GM12878 (cell line): ENCODE results near the gene C16orf95. TPM values are rescaled to one million over a fixed set of nuclear protein-coding genes. Genes with fewer than 3 reads are reported as not detected.

Experiments used
- ATAC-seq: fragments of 200-7000 bp; cut with Tn5 transposase; 3 replicates; pipeline ENCODE4 v1.9.1; 2020; ENCODE audit warnings: mild to moderate bottlenecking, moderate library complexity
- BruUV-seq: library from RNA; stranded (reverse); fragments of 400-500 nt; replicated peaks from 2 replicates; lab custom pipeline; 2021; lab: Mats Ljungman, UMichigan
- CTCF ChIA-PET: fragments of 300-600 bp; sonication (Branson Sonifier 250); formaldehyde crosslinking; extraction: SDS; loops from one replicate; lab custom pipeline; 2021; ENCODE audit warnings: inconsistent platforms; lab: Yijun Ruan, JAX
- POLR2A ChIA-PET: fragments of 350-600 bp; formaldehyde crosslinking; extraction: SDS; loops from one replicate; lab custom pipeline; 2021; ENCODE audit warnings: inconsistent platforms; lab: Charles Lee
- RAD21 ChIA-PET: fragments of 300-600 bp; sonication (Branson Sonifier 250); formaldehyde crosslinking; loops from one replicate; lab custom pipeline; 2023; ENCODE audit warnings: antibody characterized with exemption; ENCODE audit not compliant: unreplicated experiment; lab: Charles Lee
- SMC1A ChIA-PET: fragments of 300-600 bp; sonication (Branson Sonifier 250); formaldehyde crosslinking; loops from one replicate; lab custom pipeline; 2023; ENCODE audit not compliant: unreplicated experiment, uncharacterized antibody; lab: Charles Lee
- DNase-seq: peaks from one replicate; pipeline ENCODE4 v3.0.0-alpha.2; 2011; ENCODE audit warnings: low read depth, low spot score
- FAIRE-seq: peaks from 3 replicates; lab custom pipeline; 2011; peaks lifted over from hg19 to GRCh38; lab: Jason Lieb, UNC
- H2AFZ ChIP-seq: 2 replicates; pipeline ENCODE4 v1.6.0; 2011; ENCODE audit warnings: low read depth, low read length, control low read depth; ENCODE audit not compliant: control insufficient read depth
- H3K27ac ChIP-seq: 2 replicates; pipeline ENCODE4 v1.5.1; 2011; ENCODE audit warnings: control low read depth; ENCODE audit not compliant: control insufficient read depth, insufficient read depth
- H3K27me3 ChIP-seq, 2 experiments: replicated peaks in 1 of 2; 2 replicates each; pipeline versions ENCODE4 v1.6.0 to v1.6.1; 2011; ENCODE audit warnings: low read length in 1 of 2; ENCODE audit not compliant: control insufficient read depth in 2 of 2, insufficient read depth in 2 of 2
- H3K36me3 ChIP-seq, 2 experiments: 2 replicates each; pipeline ENCODE4 v1.5.1; 2011; ENCODE audit warnings: low read length in 1 of 2; ENCODE audit not compliant: control insufficient read depth in 2 of 2, insufficient read depth in 2 of 2
- H3K4me1 ChIP-seq: 2 replicates; pipeline ENCODE4 v1.6.1; 2011; ENCODE audit warnings: mild to moderate bottlenecking, low read length, moderate library complexity, mixed read lengths; ENCODE audit not compliant: control insufficient read depth, insufficient read depth
- H3K4me2 ChIP-seq: 2 replicates; pipeline ENCODE4 v1.6.0; 2011; ENCODE audit warnings: control low read depth; ENCODE audit not compliant: control insufficient read depth, insufficient read depth
- H3K4me3 ChIP-seq: fragments of 200-600 bp; sonication (generic); 2 replicates; pipeline ENCODE4 v1.5.1; 2016
- H3K79me2 ChIP-seq: 2 replicates; pipeline ENCODE4 v1.6.0; 2011; ENCODE audit warnings: low read length; ENCODE audit not compliant: control insufficient read depth, insufficient read depth
- H3K9ac ChIP-seq: 2 replicates; pipeline ENCODE4 v1.8.0; 2011; ENCODE audit warnings: low read length, control low read depth, mixed read lengths; ENCODE audit not compliant: control insufficient read depth, insufficient read depth
- H3K9me3 ChIP-seq: replicated peaks from 3 replicates; pipeline ENCODE4 v1.5.1; 2011; ENCODE audit warnings: mild to moderate bottlenecking, low read length; ENCODE audit not compliant: control insufficient read depth, insufficient read depth
- H4K20me1 ChIP-seq: 2 replicates; pipeline ENCODE4 v1.6.0; 2011; ENCODE audit not compliant: control insufficient read depth, insufficient read depth
- BMI1 ChIP-seq: fragments of 450-650 bp; IDR thresholded peaks from 2 replicates; pipeline ENCODE4 v1.6.1; 2016; ENCODE audit warnings: mild to moderate bottlenecking, moderate library complexity, borderline replicate concordance
- E2F8 ChIP-seq: fragments of 450-650 bp; IDR thresholded peaks from 2 replicates; pipeline ENCODE4 v1.6.1; 2018; ENCODE audit warnings: mild to moderate bottlenecking, low read depth, moderate library complexity; ENCODE audit not compliant: partially characterized antibody
- JUND ChIP-seq: IDR thresholded peaks from 2 replicates; pipeline ENCODE4 v1.6.1; 2012; ENCODE audit warnings: low read depth, mild to moderate bottlenecking, low read length, improper control_type of control experiment, moderate library complexity
- NFYA ChIP-seq: IDR thresholded peaks from 2 replicates; pipeline ENCODE4 v1.6.1; 2011; ENCODE audit warnings: low read depth, mild to moderate bottlenecking, low read length, improper control_type of control experiment, borderline replicate concordance
- POLR2A ChIP-seq: IDR thresholded peaks from 2 replicates; pipeline ENCODE4 v1.6.1; 2011; ENCODE audit warnings: low read depth, mild to moderate bottlenecking, low read length
- RBBP5 ChIP-seq: fragments of 200-600 bp; sonication (generic); conservative IDR thresholded peaks from 2 replicates; pipeline ENCODE4 v1.6.1; 2016
- SUPT20H ChIP-seq: IDR thresholded peaks from 2 replicates; pipeline ENCODE4 v1.6.1; 2011; ENCODE audit warnings: low read depth, mild to moderate bottlenecking, low read length, moderate library complexity, borderline replicate concordance; ENCODE audit not compliant: control insufficient read depth
- ZBTB11 ChIP-seq: fragments of 450-650 bp; formaldehyde crosslinking; IDR thresholded peaks from 2 replicates; pipeline ENCODE4 v1.5.0; 2022; ENCODE audit warnings: mild to moderate bottlenecking, missing genetic modification characterization
- ZBTB33 ChIP-seq: fragments of 450-650 bp; IDR thresholded peaks from 2 replicates; pipeline ENCODE4 v1.6.1; 2017; ENCODE audit warnings: mild to moderate bottlenecking
- ZNF687 ChIP-seq: fragments of 450-650 bp; IDR thresholded peaks from 2 replicates; pipeline ENCODE4 v1.6.1; 2017; ENCODE audit warnings: mild to moderate bottlenecking, moderate library complexity
- WGBS: methylation state at CpG from one replicate; pipeline ENCODE4 v1.1.6; 2016; ENCODE audit warnings: low lambda C conversion rate; ENCODE audit not compliant: insufficient replicate concordance, insufficient coverage; ENCODE audit errors: missing lambda C conversion rate; 5-methylcytosine and 5-hydroxymethylcytosine counted together
- in situ Hi-C: fragments of 300-500 bp; cut with MboI; formaldehyde crosslinking; loops from 9 replicates; pipeline ENCODE4 v1.14.3; 2018; ENCODE audit warnings: mixed read lengths
- intact Hi-C: fragments of 100-400 bp; cut with micrococcal nuclease; formaldehyde crosslinking; loops from one replicate; pipeline ENCODE4 v1.14.2; 2022; ENCODE audit not compliant: unreplicated experiment
- polyA plus RNA-seq, 11 experiments: library from polyadenylated mRNA; depleted of rRNA in 4 of 11; unstranded in 6 of 11; stranded (reverse) in 5 of 11; fragments of >200 nt; fragmentation: Nextera tagmentation in 4 of 11; fragmentation: Illumina TruSeq in 1 of 11; extraction: Ambion mirVana in 4 of 11; extraction: Trizol in 1 of 11; gene quantifications; 1 replicate in 1 of 11; 2 replicates in 10 of 11; pipeline versions ENCODE4 v1.2.1 to v1.2.3, GENCODE V29; 2011 to 2016; ENCODE audit warnings: inconsistent platforms in 2 of 11, missing spikeins in 2 of 11, low read depth in 1 of 11
- total RNA-seq, 4 experiments: library from RNA; depleted of rRNA in 3 of 4; stranded (reverse); fragments of >200 nt in 3 of 4; fragmentation: Illumina TruSeq in 1 of 4; extraction: Trizol in 1 of 4; gene quantifications; 2 replicates each; pipeline versions ENCODE4 v1.2.1 to v1.2.3, GENCODE V29; 2013 to 2021

C16orf95 gene
- total and polyA plus RNA-seq, 10 of the 15 experiments (the other 5 are each of a cell fraction or from before 2014, with no cell fraction given), result 0.90 to 22.7 (median 6.0) TPM

- TF ChIP-seq ZNF687 (no peak), SUPT20H (no peak), RBBP5 (no peak)
Measured at GRCh38 chr16:87266846-87267245, 50.3 kb downstream of the C16orf95 start (continued).

- CTCF ChIA-PET, result no interaction called here
- H2AFZ ChIP-seq, result no peak overlapping the region
- POLR2A ChIA-PET, result no interaction called here
- in situ Hi-C loops (no loop called here), intact Hi-C loops (no loop called here)
- no peak overlapping the region for H3K27ac ChIP-seq
- FAIRE-seq, result no peak
- ATAC-seq, result no peak
- no peak overlapping the region for H3K4me3 ChIP-seq
- SMC1A ChIA-PET, result interaction anchor here (0.5 to 0.8 kb wide), 2 partner anchors 26 to 199 kb away, joined by 3 to 4 read pairs; no protein-coding TSS in a partner anchor
- RAD21 ChIA-PET, result no interaction called here
- H3K27me3 ChIP-seq, result no peaks in the 10 kb centered on the region
- no peaks in the 10 kb centered on the region; the same call in 2 of the 3 replicates for H3K9me3 ChIP-seq
- H3K79me2 ChIP-seq, result no peaks in the 10 kb centered on the region
- WGBS, result 97% methylated on average over 4 of the region's 4 CpGs
- no peak overlapping the region for H3K4me2 ChIP-seq
- H3K4me1 ChIP-seq, result no peaks in the 10 kb centered on the region
- H4K20me1 ChIP-seq, result no peaks in the 10 kb centered on the region
- BruUV-seq, result no TSS peak
- DNase-seq, result no peak
- H3K9ac ChIP-seq, result no peak overlapping the region
- H3K36me3 ChIP-seq, result no peaks in the 10 kb centered on the region
- TF ChIP-seq ZBTB11 (no peak), BMI1 (no peak), NFYA (no peak), POLR2A (no peak), JUND (no peak), ZBTB33 (no peak), E2F8 (no peak)
Measured at GRCh38 chr16:87265261-87265660, 51.9 kb downstream of the C16orf95 start.
